Progenitor cell of endocrine pancreas (in vitro differentiated cells): Measurements from ENCODE around the gene AKR1C3. TPM values are rescaled to one million over a fixed set of nuclear protein-coding genes. Genes with fewer than 3 reads are reported as not detected.

Source experiments
- DNase-seq: peaks from one replicate; pipeline ENCODE4 v3.0.0; 2021; ENCODE audit warnings: low spot score; ENCODE audit not compliant: unreplicated experiment
- H3K27ac Mint-ChIP-seq: 2 replicates; pipeline ENCODE4 v1.8.0; 2021; ENCODE audit warnings: mild to moderate bottlenecking, moderate library complexity, mixed read lengths
- H3K27me3 Mint-ChIP-seq: 2 replicates; pipeline ENCODE4 v1.8.0; 2021; ENCODE audit warnings: mixed read lengths
- H3K36me3 Mint-ChIP-seq: 2 replicates; pipeline ENCODE4 v1.8.0; 2022; ENCODE audit warnings: mixed read lengths; ENCODE audit not compliant: insufficient read depth
- H3K4me1 Mint-ChIP-seq: 2 replicates; pipeline ENCODE4 v1.8.0; 2021; ENCODE audit warnings: low read depth, mixed read lengths
- H3K4me3 Mint-ChIP-seq: 2 replicates; pipeline ENCODE4 v1.8.0; 2021; ENCODE audit warnings: low read depth, mild to moderate bottlenecking, moderate library complexity, mixed read lengths
- H3K9me3 Mint-ChIP-seq: 2 replicates; pipeline ENCODE4 v1.8.0; 2021; ENCODE audit warnings: low read depth, mixed read lengths
- total RNA-seq: library from RNA; stranded (reverse); gene quantifications from 2 replicates; pipeline ENCODE4 v1.2.1, GENCODE V29; 2021
- TF ChIP-seq, protein P1 (sequence below): fragments of 200-600 bp; sonication (generic); IDR thresholded peaks from one replicate; pipeline ENCODE4 v1.5.0; 2021; ENCODE audit warnings: antibody characterized with exemption, mild to moderate bottlenecking; ENCODE audit not compliant: unreplicated experiment

AKR1C3 gene
- total RNA-seq, 1 donor from 2014 or later = 4.6 TPM

DNA sequence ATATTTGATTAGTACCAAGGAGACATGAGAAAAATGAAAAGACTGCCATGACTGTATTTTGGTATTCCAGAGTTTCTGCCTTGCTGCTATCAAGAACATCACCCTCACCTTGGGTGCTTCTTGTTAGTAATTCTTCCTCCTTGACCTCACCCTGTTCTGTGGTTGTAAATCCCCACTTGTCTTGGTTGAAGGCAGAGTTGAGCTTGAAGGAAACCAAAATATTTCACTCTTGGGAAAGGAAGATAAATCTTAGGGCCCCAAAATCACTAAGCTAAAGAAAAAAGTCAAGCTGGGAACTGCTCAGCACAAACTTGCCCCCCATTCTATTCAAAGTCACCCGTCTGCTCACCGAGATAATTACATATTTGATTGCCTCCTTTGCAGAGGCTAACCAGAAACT is 20.6 kb upstream of the AKR1C3 start:
- Mint-ChIP-seq H3K9me3 (peaks cover 11% of the 10 kb centered on the region), H3K36me3 (peaks cover 12% of the 10 kb centered on the region), H3K27ac (no peak overlapping the region), H3K27me3 (no peaks in the 10 kb centered on the region), H3K4me3 (no peak overlapping the region), H3K4me1 (peaks cover 18% of the 10 kb centered on the region)
- DNase-seq = no peak
- TF ChIP-seq, protein P1, sequence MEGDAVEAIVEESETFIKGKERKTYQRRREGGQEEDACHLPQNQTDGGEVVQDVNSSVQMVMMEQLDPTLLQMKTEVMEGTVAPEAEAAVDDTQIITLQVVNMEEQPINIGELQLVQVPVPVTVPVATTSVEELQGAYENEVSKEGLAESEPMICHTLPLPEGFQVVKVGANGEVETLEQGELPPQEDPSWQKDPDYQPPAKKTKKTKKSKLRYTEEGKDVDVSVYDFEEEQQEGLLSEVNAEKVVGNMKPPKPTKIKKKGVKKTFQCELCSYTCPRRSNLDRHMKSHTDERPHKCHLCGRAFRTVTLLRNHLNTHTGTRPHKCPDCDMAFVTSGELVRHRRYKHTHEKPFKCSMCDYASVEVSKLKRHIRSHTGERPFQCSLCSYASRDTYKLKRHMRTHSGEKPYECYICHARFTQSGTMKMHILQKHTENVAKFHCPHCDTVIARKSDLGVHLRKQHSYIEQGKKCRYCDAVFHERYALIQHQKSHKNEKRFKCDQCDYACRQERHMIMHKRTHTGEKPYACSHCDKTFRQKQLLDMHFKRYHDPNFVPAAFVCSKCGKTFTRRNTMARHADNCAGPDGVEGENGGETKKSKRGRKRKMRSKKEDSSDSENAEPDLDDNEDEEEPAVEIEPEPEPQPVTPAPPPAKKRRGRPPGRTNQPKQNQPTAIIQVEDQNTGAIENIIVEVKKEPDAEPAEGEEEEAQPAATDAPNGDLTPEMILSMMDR = no peak

DNA sequence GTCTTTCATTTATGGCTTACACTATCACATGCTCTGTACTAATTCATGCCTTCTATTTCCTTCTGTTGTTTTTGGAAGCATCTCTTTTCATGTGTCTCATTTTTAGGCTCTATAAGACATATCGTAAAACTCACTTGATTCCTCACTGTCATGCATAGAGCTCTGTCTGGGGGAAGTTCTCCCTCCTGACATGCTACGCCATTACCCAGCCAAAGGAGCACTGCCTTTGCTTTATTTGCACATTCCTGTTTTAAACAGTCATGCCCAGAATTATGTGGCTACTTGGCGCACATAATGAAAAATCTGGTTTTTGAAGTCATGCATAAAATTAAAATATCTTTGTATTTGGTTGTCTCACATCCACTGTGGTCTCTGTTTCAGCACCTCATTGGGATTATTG is 17.6 kb upstream of the AKR1C3 start:
- peaks cover 30% of the 10 kb centered on the region for H3K4me1 Mint-ChIP-seq
- peaks cover 3% of the 10 kb centered on the region for H3K9me3 Mint-ChIP-seq
- no peak for DNase-seq
- H3K27me3 Mint-ChIP-seq = no peaks in the 10 kb centered on the region
- H3K36me3 Mint-ChIP-seq = no peaks in the 10 kb centered on the region
- H3K4me3 Mint-ChIP-seq = no peak overlapping the region
- TF ChIP-seq, protein P1 = no peak
- H3K27ac Mint-ChIP-seq = no peak overlapping the region

DNA sequence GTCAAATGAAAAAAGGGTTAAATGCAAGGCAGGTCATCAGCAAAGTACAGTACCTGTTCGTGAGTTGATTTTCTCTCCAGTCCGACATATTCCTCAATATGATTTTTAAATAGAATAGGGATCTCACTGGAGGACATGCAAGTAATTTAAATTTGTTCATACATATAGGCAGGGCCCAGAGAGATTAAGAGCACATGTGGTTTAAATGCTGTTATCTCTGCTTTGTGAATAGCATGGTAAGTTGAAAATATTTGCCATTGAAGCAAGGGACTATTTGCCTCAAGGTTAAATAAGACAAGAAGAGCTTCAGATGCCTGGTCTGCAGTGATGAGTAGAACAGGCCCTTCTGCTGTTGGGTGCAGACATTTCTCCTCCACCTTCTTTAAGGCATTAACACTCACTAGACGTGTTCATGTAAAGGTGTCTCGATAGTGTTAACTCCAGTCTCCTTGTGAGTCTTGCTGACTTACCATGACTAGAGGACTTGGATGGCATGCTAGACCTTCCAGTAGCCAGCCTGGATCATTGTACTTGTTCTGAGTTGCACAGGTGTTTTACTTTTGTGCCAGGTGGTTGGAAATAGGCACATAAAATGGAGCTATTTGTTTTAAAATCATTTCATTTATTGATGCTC is 15.6 kb upstream of the AKR1C3 start:
- peak overlapping the region; percentile 79 for H3K27ac Mint-ChIP-seq
- no peaks in the 10 kb centered on the region for H3K36me3 Mint-ChIP-seq
- no peaks in the 10 kb centered on the region for H3K27me3 Mint-ChIP-seq
- DNase-seq = no peak
- TF ChIP-seq, protein P1 = no peak
- H3K4me3 Mint-ChIP-seq = no peak overlapping the region
- H3K4me1 Mint-ChIP-seq = peaks cover 22% of the 10 kb centered on the region
- peaks cover 3% of the 10 kb centered on the region for H3K9me3 Mint-ChIP-seq

DNA sequence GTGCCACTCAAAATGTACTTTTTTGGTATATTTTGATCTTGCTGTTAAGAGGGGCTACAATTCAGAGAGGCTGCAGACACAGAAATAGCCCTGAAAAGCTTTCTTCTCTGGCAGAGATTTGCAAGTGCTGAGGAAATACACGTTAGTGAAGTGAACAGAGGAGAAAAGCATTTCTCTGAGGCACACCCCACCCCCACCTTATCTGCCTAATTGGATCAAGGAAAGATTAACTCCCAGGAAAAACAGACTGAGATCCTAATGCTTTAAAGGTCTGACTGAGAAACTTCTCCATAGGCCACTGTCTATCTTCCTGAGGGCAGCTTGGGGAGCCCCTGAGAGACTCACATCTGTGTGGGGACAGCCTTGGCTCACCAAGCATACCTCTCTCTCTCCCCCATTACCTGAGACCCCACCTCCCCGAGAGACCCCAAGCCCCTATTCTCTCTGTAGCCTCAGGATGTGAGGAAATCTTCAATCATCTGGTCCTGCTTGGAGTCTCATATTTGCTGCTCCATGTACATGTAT is 14.8 kb upstream of the AKR1C3 start:
- Mint-ChIP-seq H3K9me3 (peaks cover 3% of the 10 kb centered on the region), H3K27ac (peak overlapping the region; percentile 79), H3K27me3 (no peaks in the 10 kb centered on the region), H3K36me3 (no peaks in the 10 kb centered on the region), H3K4me1 (peaks cover 20% of the 10 kb centered on the region), H3K4me3 (no peak overlapping the region)
- no peak for DNase-seq
- TF ChIP-seq, protein P1 = no peak

DNA sequence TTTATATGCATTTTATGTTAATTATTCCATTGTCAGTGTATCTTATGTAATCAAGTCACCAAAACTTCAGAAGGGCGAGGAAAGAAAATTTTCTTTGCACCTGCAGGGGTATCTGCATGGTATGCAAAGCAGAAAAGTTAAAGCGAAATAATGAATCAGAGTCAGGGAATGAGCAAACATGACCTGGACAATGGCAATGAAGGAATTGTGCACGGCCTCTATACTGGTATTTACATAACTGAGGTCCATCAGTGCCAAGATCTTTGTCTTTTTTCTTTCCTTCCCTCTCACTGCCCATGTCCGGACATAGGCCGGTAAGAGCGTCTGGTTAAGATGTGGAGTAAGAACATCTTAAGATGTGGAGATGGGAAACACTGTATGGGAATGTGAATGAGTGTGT is 14.4 kb upstream of the AKR1C3 start:
- Mint-ChIP-seq H3K4me3 (no peak overlapping the region), H3K27me3 (no peaks in the 10 kb centered on the region), H3K36me3 (no peaks in the 10 kb centered on the region), H3K27ac (no peak overlapping the region), H3K9me3 (peaks cover 3% of the 10 kb centered on the region), H3K4me1 (peaks cover 20% of the 10 kb centered on the region)
- no peak for DNase-seq
- TF ChIP-seq, protein P1 = no peak
